Astrocyte (in vitro differentiated cells and primary cell): ENCODE data around the gene PKP2. TPM values are rescaled to one million over a fixed set of nuclear protein-coding genes. Genes with fewer than 3 reads are reported as not detected.

Experiments
- DNase-seq: peaks from one replicate; pipeline ENCODE4 v3.0.0-alpha.2; 2010; ENCODE audit warnings: low read depth
- FAIRE-seq: peaks from 2 replicates; lab custom pipeline; 2011; peaks lifted over from hg19 to GRCh38; lab: Jason Lieb, UNC
- H2AFZ ChIP-seq: 2 replicates; pipeline ENCODE4 v1.6.0; 2012; ENCODE audit warnings: low read depth, low read length, inconsistent platforms
- H3K27ac ChIP-seq: 2 replicates; pipeline ENCODE4 v1.5.1; 2011; ENCODE audit warnings: low read depth, low read length, inconsistent platforms
- H3K27me3 ChIP-seq: 2 replicates; pipeline ENCODE4 v1.6.0; 2011; ENCODE audit warnings: low read length, inconsistent platforms; ENCODE audit not compliant: insufficient read depth
- H3K36me3 ChIP-seq: 2 replicates; pipeline ENCODE4 v1.5.1; 2011; ENCODE audit warnings: low read length, inconsistent platforms; ENCODE audit not compliant: insufficient read depth
- H3K4me1 ChIP-seq: 2 replicates; pipeline ENCODE4 v1.5.1; 2011; ENCODE audit warnings: low read length, inconsistent platforms; ENCODE audit not compliant: insufficient read depth
- H3K4me2 ChIP-seq: 2 replicates; pipeline ENCODE4 v1.6.0; 2012; ENCODE audit warnings: low read length, inconsistent platforms
- H3K4me3 ChIP-seq: 2 replicates; pipeline ENCODE4 v1.5.1; 2011; ENCODE audit warnings: low read depth, mild to moderate bottlenecking, low read length, inconsistent platforms; ENCODE audit not compliant: insufficient read depth
- H3K79me2 ChIP-seq: 2 replicates; pipeline ENCODE4 v1.6.0; 2012; ENCODE audit warnings: mild to moderate bottlenecking, low read length, inconsistent platforms; ENCODE audit not compliant: insufficient read depth
- H3K9ac ChIP-seq: 2 replicates; pipeline ENCODE4 v1.6.0; 2012; ENCODE audit warnings: mild to moderate bottlenecking, low read length, inconsistent platforms
- H3K9me3 ChIP-seq: 2 replicates; pipeline ENCODE4 v1.5.1; 2012; ENCODE audit warnings: low read depth, mild to moderate bottlenecking, low read length, inconsistent platforms; ENCODE audit not compliant: insufficient read depth
- H4K20me1 ChIP-seq: 2 replicates; pipeline ENCODE4 v1.6.0; 2012; ENCODE audit warnings: low read length, inconsistent platforms; ENCODE audit not compliant: insufficient read depth
- H3K27ac Mint-ChIP-seq: one replicate; pipeline ENCODE4 v1.8.0; 2021; ENCODE audit warnings: mild to moderate bottlenecking, mixed read lengths; ENCODE audit not compliant: unreplicated experiment
- H3K27me3 Mint-ChIP-seq: one replicate; pipeline ENCODE4 v1.8.0; 2021; ENCODE audit warnings: low read depth, mixed read lengths; ENCODE audit not compliant: unreplicated experiment
- H3K36me3 Mint-ChIP-seq: one replicate; pipeline ENCODE4 v1.8.0; 2021; ENCODE audit warnings: low read depth, mixed read lengths; ENCODE audit not compliant: unreplicated experiment
- H3K4me1 Mint-ChIP-seq: one replicate; pipeline ENCODE4 v1.8.0; 2021; ENCODE audit warnings: low read depth, mixed read lengths; ENCODE audit not compliant: unreplicated experiment
- H3K4me3 Mint-ChIP-seq: one replicate; pipeline ENCODE4 v1.8.0; 2021; ENCODE audit warnings: mild to moderate bottlenecking, moderate library complexity, mixed read lengths; ENCODE audit not compliant: unreplicated experiment
- H3K9me3 Mint-ChIP-seq: one replicate; pipeline ENCODE4 v1.8.0; 2021; ENCODE audit warnings: mild to moderate bottlenecking, mixed read lengths; ENCODE audit not compliant: unreplicated experiment
- EZH2 ChIP-seq: IDR thresholded peaks from 2 replicates; pipeline ENCODE4 v1.6.1; 2012; ENCODE audit warnings: mild to moderate bottlenecking, low read length, inconsistent platforms; ENCODE audit not compliant: insufficient read depth
- total RNA-seq: library from RNA; stranded (reverse); gene quantifications from 2 replicates; pipeline ENCODE4 v1.2.1, GENCODE V29; 2021
- TF ChIP-seq, protein P1 (sequence below): IDR thresholded peaks from 2 replicates; pipeline ENCODE4 v1.5.1; 2011; ENCODE audit warnings: low read depth, mild to moderate bottlenecking, inconsistent platforms, low read length, moderate library complexity; ENCODE audit not compliant: insufficient read depth

The PKP2 gene
- total RNA-seq, 1 donor from 2014 or later, result 35.4 TPM

DNA sequence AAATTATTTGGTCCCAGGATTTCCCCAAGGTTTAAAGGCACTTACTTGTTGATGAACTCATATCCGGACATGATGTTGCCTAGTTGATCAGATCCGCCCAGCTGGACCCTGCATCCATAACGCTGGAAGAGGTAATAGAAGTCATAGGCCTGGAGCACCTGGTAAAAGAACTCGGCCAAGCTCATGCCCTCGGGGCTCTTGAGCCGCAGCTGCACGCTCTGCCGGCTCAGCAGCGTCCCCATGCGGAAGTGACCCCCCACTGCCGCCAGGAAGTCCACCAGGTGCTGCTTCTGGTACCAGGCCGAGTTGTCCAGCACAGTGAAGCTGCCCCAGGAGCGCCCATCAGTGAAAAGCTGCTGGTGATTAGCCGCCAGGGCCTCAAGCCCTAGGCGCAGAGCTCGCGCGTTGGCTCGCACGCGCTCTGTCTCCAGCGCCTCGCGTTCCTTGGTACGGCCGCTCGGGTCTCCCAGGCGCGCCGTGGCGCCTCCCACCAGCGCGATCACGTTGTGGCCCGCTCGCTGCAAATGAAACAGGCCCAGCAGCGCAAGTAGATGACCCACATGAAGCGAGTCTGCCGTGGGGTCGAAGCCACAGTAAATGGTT, 141.4 kb downstream of the PKP2 start:
- Histone ChIP-seq H3K4me2 (peak overlapping the region; percentile 94), H3K9ac (peak overlapping the region; percentile 98), H3K36me3 (peaks cover 26% of the 10 kb centered on the region), H3K4me1 (peaks cover 15% of the 10 kb centered on the region), H2AFZ (peak overlapping the region; percentile 86), H3K4me3 (peak overlapping the region; percentile 96), H3K9me3 (no peaks in the 10 kb centered on the region), H4K20me1 (peaks cover 7% of the 10 kb centered on the region), H3K79me2 (peaks cover 38% of the 10 kb centered on the region), H3K27me3 (no peaks in the 10 kb centered on the region), H3K27ac (peak overlapping the region; percentile 95)
- peak; percentile 78 for DNase-seq
- peaks cover 4% of the 10 kb centered on the region for H3K36me3 Mint-ChIP-seq
- H3K27me3 Mint-ChIP-seq, result no peaks in the 10 kb centered on the region
- no peak for TF ChIP-seq EZH2
- TF ChIP-seq, protein P1, sequence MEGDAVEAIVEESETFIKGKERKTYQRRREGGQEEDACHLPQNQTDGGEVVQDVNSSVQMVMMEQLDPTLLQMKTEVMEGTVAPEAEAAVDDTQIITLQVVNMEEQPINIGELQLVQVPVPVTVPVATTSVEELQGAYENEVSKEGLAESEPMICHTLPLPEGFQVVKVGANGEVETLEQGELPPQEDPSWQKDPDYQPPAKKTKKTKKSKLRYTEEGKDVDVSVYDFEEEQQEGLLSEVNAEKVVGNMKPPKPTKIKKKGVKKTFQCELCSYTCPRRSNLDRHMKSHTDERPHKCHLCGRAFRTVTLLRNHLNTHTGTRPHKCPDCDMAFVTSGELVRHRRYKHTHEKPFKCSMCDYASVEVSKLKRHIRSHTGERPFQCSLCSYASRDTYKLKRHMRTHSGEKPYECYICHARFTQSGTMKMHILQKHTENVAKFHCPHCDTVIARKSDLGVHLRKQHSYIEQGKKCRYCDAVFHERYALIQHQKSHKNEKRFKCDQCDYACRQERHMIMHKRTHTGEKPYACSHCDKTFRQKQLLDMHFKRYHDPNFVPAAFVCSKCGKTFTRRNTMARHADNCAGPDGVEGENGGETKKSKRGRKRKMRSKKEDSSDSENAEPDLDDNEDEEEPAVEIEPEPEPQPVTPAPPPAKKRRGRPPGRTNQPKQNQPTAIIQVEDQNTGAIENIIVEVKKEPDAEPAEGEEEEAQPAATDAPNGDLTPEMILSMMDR, result peak; percentile 60
- H3K9me3 Mint-ChIP-seq, result no peaks in the 10 kb centered on the region
- H3K4me3 Mint-ChIP-seq, result peak overlapping the region; percentile 95
- no peak for FAIRE-seq
- peaks cover 12% of the 10 kb centered on the region for H3K4me1 Mint-ChIP-seq
- H3K27ac Mint-ChIP-seq, result peak overlapping the region; percentile 97

DNA sequence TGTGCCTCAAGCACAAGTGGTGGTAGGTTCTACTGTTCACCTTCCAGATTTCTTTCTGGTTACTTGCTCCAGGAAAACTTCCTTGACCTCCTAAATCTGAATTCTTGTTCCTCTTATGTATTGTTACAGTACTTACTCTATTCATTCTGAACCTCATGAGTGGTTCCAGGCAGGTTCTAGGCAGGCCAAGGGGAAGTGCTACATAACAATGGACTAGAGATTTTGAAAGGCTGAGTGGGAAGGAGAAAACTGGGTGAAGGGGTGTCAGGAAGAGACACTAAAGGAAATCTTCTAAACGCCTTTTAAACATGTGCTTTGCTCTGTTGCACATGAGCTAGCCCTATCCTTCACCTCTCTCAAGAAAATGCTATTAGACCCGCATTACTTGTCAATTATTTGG, 142.5 kb downstream of the PKP2 start:
- Histone ChIP-seq H3K9me3 (no peaks in the 10 kb centered on the region), H3K9ac (peak overlapping the region; percentile 98), H4K20me1 (peaks cover 7% of the 10 kb centered on the region), H3K36me3 (peaks cover 28% of the 10 kb centered on the region), H3K79me2 (peaks cover 38% of the 10 kb centered on the region), H3K27me3 (no peaks in the 10 kb centered on the region), H3K4me1 (peaks cover 15% of the 10 kb centered on the region), H3K4me2 (peak overlapping the region; percentile 94), H2AFZ (no peak overlapping the region), H3K27ac (peak overlapping the region; percentile 95), H3K4me3 (peak overlapping the region; percentile 96)
- no peaks in the 10 kb centered on the region for H3K9me3 Mint-ChIP-seq
- DNase-seq (no peak), FAIRE-seq (no peak)
- H3K4me3 Mint-ChIP-seq, result peak overlapping the region; percentile 95
- peak overlapping the region; percentile 82 for H3K27ac Mint-ChIP-seq
- TF ChIP-seq, protein P1, result no peak
- TF ChIP-seq EZH2, result no peak
- H3K36me3 Mint-ChIP-seq, result peaks cover 4% of the 10 kb centered on the region
- H3K4me1 Mint-ChIP-seq, result peaks cover 12% of the 10 kb centered on the region
- no peaks in the 10 kb centered on the region for H3K27me3 Mint-ChIP-seq

DNA sequence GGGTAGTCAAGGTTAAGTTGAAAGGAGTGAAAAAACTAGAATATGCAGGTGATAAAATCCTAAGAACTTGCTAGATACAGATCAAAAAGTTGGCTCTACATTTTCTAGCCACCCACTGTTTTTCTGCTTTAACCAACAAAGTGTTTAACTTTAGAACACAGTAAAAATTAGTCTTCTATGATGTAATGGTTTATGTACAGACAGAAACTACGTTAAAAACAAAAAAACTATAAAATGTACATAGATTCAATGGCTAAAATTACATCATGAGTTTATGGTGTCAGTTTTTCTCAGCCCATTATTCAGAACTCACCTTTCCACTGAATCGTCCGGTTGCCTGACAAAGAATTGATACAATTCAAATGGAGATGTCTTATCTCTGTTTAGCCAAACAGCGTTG, 143.0 kb downstream of the PKP2 start:
- peaks cover 33% of the 10 kb centered on the region for H3K36me3 ChIP-seq
- Mint-ChIP-seq H3K27me3 (no peaks in the 10 kb centered on the region), H3K4me1 (peaks cover 12% of the 10 kb centered on the region), H3K4me3 (peak overlapping the region; percentile 95), H3K27ac (peak overlapping the region; percentile 34), H3K36me3 (peaks cover 4% of the 10 kb centered on the region), H3K9me3 (no peaks in the 10 kb centered on the region)
- no peak overlapping the region for H2AFZ ChIP-seq
- peak overlapping the region; percentile 98 for H3K9ac ChIP-seq
- DNase-seq (no peak), FAIRE-seq (no peak)
- H3K4me3 ChIP-seq, result peak overlapping the region; percentile 96
- H3K9me3 ChIP-seq, result no peaks in the 10 kb centered on the region
- H3K27ac ChIP-seq, result no peak overlapping the region
- peaks cover 15% of the 10 kb centered on the region for H3K4me1 ChIP-seq
- H3K79me2 ChIP-seq, result peaks cover 38% of the 10 kb centered on the region
- H3K27me3 ChIP-seq, result no peaks in the 10 kb centered on the region
- TF ChIP-seq EZH2, result no peak
- TF ChIP-seq, protein P1, result no peak
- H4K20me1 ChIP-seq, result peaks cover 7% of the 10 kb centered on the region
- H3K4me2 ChIP-seq, result peak overlapping the region; percentile 94
